ENCODE results near the gene PMFBP1.

PMFBP1 gene

GRCh38 chr16:72172105-72173034 lies at the start of gene PMFBP1:
TSS of gene PMFBP1 (minus strand) at chr16:72172155. CDS start at chr16:72171208, 947 bp downstream.
- DNase-seq (peak; percentile 29), ATAC-seq (peak; percentile 89)
- Mint-ChIP-seq H3K36me3 (ENCODE audit: low read depth) (no peaks in the 10 kb centered on the region), H3K9me3 (peaks cover 7% of the 10 kb centered on the region), H3K27me3 (no peaks in the 10 kb centered on the region), H3K4me3 (no peak within 1 kb of the TSS), H3K27ac (no peak within 1 kb of the TSS), H3K4me1 (peaks cover 19% of the 10 kb centered on the region)

DNA sequence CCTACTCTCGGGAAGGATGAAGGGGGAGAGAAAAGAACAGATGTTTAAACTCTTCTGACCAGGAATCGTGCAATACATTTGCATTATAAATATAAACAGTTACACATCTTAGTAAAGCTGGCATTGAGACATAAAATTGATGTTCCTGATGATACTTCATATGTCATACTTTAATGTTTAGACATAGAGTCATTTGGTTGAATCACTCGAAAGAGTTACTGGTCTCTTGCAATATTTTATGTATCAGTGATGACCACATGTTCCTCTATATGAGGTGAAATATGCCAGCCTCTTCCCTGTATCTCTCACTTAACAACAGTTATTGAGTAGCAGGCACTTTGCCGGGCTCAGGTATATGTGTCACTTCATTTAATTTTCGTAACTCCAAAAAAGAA lies 49.7 kb upstream of the PMFBP1 start:
- ATAC-seq, result no peak
- H3K36me3 Mint-ChIP-seq (ENCODE audit: low read depth), result no peaks in the 10 kb centered on the region
- no peaks in the 10 kb centered on the region for H3K9me3 Mint-ChIP-seq
- H3K27me3 Mint-ChIP-seq, result no peaks in the 10 kb centered on the region
- no peaks in the 10 kb centered on the region for H3K4me1 Mint-ChIP-seq
- no peak overlapping the region for H3K27ac Mint-ChIP-seq
- DNase-seq, result no peak
- no peak overlapping the region for H3K4me3 Mint-ChIP-seq

DNA sequence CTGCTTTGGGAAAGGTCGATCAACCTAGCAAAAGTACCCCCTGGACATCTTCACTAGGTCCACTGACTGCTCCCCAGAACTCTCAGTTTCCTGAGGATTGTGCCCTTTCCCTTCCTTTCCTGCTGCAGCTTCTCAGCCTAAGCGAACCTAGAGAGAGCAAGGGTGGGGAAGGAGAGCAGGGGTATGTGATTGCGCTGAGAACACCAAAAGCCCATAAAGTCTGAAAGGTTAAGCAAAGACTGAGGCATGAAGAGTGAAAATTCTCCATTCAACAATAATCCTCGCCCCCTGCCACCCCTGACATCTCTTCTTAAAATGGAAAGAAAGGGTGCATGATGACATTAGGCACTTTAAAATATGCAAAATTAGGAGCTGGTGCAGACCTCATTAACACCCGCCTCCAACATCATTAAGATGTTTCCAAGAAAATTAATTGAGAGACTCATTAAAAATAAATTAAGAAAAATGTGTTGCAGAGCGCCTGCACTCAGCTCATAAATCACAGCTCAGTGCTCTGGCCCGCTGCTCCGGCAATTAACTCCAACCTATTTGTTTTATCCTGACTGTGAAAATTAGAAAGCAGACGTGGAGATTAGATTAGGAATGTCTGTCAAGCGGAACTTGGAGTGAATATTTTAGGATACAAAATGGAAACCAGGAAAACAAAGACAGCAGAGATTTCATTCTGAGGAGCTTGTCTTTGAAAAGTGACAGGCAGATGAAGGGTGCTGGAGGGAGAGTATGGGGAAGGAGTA lies 49.1 kb upstream of the PMFBP1 start:
- no peak for DNase-seq
- Mint-ChIP-seq H3K36me3 (ENCODE audit: low read depth) (no peaks in the 10 kb centered on the region), H3K9me3 (no peaks in the 10 kb centered on the region), H3K27ac (no peak overlapping the region), H3K4me3 (no peak overlapping the region), H3K4me1 (no peaks in the 10 kb centered on the region), H3K27me3 (no peaks in the 10 kb centered on the region)
- no peak for ATAC-seq

- ATAC-seq, result no peak
- no peak for DNase-seq
- H3K4me1 Mint-ChIP-seq, result no peaks in the 10 kb centered on the region
- H3K27ac Mint-ChIP-seq, result no peak overlapping the region
- H3K4me3 Mint-ChIP-seq, result no peak overlapping the region
- no peaks in the 10 kb centered on the region for H3K27me3 Mint-ChIP-seq
- H3K9me3 Mint-ChIP-seq, result peaks cover 15% of the 10 kb centered on the region
- peaks cover 2% of the 10 kb centered on the region for H3K36me3 Mint-ChIP-seq (ENCODE audit: low read depth)
Observed at GRCh38 chr16:72219282-72219681, 47.3 kb upstream of the PMFBP1 start.

GRCh38 chr16:72216767-72217166 lies 44.8 kb upstream of the PMFBP1 start:
- H3K36me3 Mint-ChIP-seq (ENCODE audit: low read depth), result peaks cover 4% of the 10 kb centered on the region
- ATAC-seq (no peak), DNase-seq (no peak)
- peaks cover 15% of the 10 kb centered on the region for H3K9me3 Mint-ChIP-seq
- no peak overlapping the region for H3K27ac Mint-ChIP-seq
- no peaks in the 10 kb centered on the region for H3K4me1 Mint-ChIP-seq
- H3K4me3 Mint-ChIP-seq, result no peak overlapping the region
- no peaks in the 10 kb centered on the region for H3K27me3 Mint-ChIP-seq

DNA sequence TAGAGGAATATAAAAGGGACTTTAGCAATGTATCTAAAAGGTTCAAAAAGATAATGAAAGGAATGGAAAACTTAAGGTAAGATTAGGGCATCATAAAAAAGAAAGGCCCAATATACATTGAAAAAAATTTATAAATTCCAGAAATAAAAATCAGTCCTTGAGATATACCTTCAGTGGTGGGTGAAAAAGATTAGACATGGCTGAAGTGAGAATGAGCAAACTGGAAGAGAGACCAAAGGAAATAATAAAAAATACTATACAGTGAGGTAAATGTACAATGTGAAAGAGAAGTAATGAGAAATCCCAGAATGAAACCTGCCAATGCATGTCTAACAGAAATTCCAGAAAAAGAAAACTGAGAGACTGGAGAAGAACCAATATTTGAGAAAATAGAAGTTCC lies 42.9 kb upstream of the PMFBP1 start:
- DNase-seq (no peak), ATAC-seq (no peak)
- Mint-ChIP-seq H3K4me1 (no peaks in the 10 kb centered on the region), H3K36me3 (ENCODE audit: low read depth) (peaks cover 4% of the 10 kb centered on the region), H3K27me3 (no peaks in the 10 kb centered on the region), H3K4me3 (no peak overlapping the region), H3K9me3 (peaks cover 15% of the 10 kb centered on the region), H3K27ac (no peak overlapping the region)

DNA sequence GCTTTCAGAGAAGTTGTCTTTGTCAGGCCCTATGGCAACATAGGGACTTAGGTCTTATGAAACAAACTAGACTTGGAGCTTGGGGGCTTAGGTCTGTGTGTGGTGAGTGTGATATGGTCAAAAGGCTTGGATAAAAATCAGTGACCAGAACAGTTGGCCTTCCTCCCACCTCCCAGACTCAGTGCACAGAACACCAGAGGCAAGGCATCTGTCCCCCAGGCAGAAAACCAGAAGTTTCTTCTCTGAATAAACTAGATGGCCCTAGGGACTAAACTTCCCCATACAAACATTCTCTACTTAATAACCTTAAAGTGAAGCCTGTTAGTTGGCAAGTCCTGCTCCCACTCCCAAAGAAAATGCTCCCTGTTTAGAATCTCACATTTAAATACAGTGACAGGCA lies 39.2 kb upstream of the PMFBP1 start:
- ATAC-seq, result no peak
- H3K36me3 Mint-ChIP-seq (ENCODE audit: low read depth), result peaks cover 4% of the 10 kb centered on the region
- no peak for DNase-seq
- no peak overlapping the region for H3K4me3 Mint-ChIP-seq
- H3K4me1 Mint-ChIP-seq, result no peaks in the 10 kb centered on the region
- no peaks in the 10 kb centered on the region for H3K27me3 Mint-ChIP-seq
- no peak overlapping the region for H3K27ac Mint-ChIP-seq
- H3K9me3 Mint-ChIP-seq, result peaks cover 15% of the 10 kb centered on the region

DNA sequence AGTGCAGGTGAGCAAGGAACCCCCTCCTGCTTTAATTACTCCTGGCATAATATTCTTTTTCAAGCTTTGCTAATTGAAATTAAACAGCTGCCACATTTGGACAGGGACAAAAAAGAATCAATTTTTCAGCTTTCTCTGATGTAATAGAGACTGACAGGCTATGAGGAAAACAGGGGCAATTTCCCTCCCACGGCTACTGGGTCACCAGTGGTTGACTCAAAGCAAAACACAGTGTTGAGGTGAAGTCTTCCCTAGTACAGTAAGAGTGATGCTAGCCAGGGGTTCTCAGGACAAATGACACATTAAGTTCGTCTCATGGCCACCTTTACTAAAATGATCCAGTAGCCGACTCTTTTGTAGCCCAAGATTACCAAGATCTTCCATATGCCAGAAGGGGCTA lies 38.6 kb upstream of the PMFBP1 start:
- Mint-ChIP-seq H3K4me3 (no peak overlapping the region), H3K36me3 (ENCODE audit: low read depth) (peaks cover 3% of the 10 kb centered on the region), H3K4me1 (no peaks in the 10 kb centered on the region), H3K27me3 (no peaks in the 10 kb centered on the region), H3K9me3 (peaks cover 10% of the 10 kb centered on the region), H3K27ac (no peak overlapping the region)
- DNase-seq, result no peak
- ATAC-seq, result peak; percentile 43

DNA sequence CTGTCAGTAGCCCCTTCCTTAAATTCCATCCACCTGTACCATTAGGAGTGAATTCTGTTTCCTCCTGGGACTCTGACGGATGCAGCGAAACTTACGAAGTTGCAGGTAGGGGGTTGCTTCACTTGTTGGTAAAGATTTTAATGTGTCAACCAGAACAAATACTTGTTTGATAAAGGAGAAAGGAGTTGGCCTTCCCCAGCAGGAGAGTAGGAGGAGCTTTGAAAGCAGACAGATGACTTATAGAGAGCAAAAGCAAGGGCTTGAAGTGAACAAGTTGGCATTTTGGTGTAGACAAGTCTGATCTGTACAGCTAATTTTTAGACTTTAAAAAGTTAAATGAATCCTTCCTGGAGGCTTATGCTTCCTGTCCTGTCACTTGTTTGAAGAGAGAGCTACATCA lies 38.1 kb upstream of the PMFBP1 start:
- Mint-ChIP-seq H3K27me3 (no peaks in the 10 kb centered on the region), H3K4me3 (no peak overlapping the region), H3K27ac (no peak overlapping the region), H3K4me1 (no peaks in the 10 kb centered on the region), H3K9me3 (peaks cover 6% of the 10 kb centered on the region), H3K36me3 (ENCODE audit: low read depth) (peaks cover 3% of the 10 kb centered on the region)
- DNase-seq (no peak), ATAC-seq (no peak)

DNA sequence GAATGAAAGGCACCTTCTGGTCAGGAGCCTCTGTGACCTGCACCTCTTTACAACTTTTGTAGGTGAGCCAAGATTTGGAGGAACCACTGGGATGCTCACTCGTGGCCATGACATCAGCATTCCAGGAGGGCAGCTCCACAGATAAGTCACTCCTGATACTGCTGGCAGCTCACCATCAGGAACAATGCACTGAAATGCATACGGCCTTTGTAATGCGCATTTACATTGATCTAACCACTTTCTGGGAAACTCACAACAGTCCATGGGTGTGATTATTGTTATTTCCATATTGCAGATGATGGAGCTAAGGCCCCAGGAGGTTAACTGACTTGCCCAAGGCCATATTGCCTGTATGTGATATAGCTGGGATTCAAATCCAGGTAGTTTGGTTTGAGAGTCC lies 34.3 kb upstream of the PMFBP1 start:
- H3K9me3 Mint-ChIP-seq, result no peaks in the 10 kb centered on the region

GRCh38 chr16:72203401-72203800 lies 31.4 kb upstream of the PMFBP1 start:
- peaks cover 16% of the 10 kb centered on the region for H3K4me1 Mint-ChIP-seq
- H3K4me3 Mint-ChIP-seq, result no peak overlapping the region
- H3K27ac Mint-ChIP-seq, result peak overlapping the region; percentile 58
- peaks cover 3% of the 10 kb centered on the region for H3K27me3 Mint-ChIP-seq
- H3K9me3 Mint-ChIP-seq, result no peaks in the 10 kb centered on the region
- ATAC-seq (peak; percentile 71), DNase-seq (peak; percentile 7)
- no peaks in the 10 kb centered on the region for H3K36me3 Mint-ChIP-seq (ENCODE audit: low read depth)

More for the DNA sequence above, 34.3 kb upstream of the PMFBP1 start:
- no peak for ATAC-seq
- Mint-ChIP-seq H3K27me3 (peaks cover 3% of the 10 kb centered on the region), H3K36me3 (ENCODE audit: low read depth) (no peaks in the 10 kb centered on the region), H3K27ac (no peak overlapping the region), H3K4me1 (peaks cover 16% of the 10 kb centered on the region), H3K4me3 (no peak overlapping the region)
- DNase-seq, result no peak

DNA sequence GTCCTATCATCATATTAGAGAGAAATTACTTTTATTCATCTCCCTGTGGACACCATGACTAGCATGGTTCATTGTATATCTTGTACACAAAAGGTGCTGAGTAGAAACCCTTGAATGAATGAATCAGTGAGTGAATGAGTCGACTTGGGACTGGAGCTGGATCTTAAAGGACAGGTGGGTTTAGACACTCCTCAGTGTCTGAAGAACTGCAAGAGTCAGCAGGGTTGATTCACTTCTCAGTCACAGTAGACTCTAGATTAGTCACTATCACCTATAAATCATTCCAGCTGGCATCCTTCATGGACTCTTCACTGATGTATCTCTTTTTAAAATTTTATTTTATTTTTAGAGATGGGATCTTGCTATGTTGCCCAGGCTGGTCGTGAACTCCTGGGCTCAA lies 30.1 kb upstream of the PMFBP1 start:
- Mint-ChIP-seq H3K27me3 (peaks cover 3% of the 10 kb centered on the region), H3K9me3 (no peaks in the 10 kb centered on the region), H3K36me3 (ENCODE audit: low read depth) (no peaks in the 10 kb centered on the region), H3K4me3 (no peak overlapping the region), H3K4me1 (peaks cover 16% of the 10 kb centered on the region), H3K27ac (no peak overlapping the region)
- DNase-seq (no peak), ATAC-seq (peak; percentile 70)

- DNase-seq (no peak), ATAC-seq (no peak)
- Mint-ChIP-seq H3K9me3 (no peaks in the 10 kb centered on the region), H3K27me3 (peaks cover 3% of the 10 kb centered on the region), H3K4me3 (no peak overlapping the region), H3K27ac (no peak overlapping the region), H3K4me1 (peaks cover 16% of the 10 kb centered on the region), H3K36me3 (ENCODE audit: low read depth) (no peaks in the 10 kb centered on the region)
Observed at GRCh38 chr16:72201387-72201786, 29.4 kb upstream of the PMFBP1 start.

DNA sequence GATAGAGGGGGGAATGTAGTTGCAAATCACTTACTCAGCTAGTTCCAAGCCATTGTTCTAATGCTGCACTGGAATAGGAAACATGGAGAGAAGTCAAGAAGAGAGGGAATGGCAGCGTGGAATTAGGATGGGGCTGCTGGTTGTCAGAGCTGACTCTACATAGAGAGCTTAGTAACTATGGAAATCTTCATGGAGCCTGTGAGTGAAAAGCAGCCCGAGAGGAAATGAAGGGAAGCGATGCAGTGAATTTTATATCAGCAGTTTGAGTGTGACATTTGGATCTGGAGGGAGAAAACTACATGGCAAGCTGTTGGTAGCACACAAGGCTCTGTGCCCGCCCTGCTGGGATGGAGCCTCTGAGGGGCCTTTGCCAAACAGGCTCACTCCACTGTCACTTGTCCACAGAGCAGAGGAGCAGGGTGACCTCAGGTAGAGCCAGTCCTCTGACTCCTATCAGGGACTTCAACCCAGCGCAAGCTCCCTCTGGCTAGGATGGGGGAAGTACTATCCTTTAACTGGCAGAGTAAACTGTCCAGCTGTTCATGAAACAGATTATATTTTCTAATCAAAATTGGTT lies 27.9 kb upstream of the PMFBP1 start:
- H3K4me1 Mint-ChIP-seq, result peaks cover 16% of the 10 kb centered on the region
- ATAC-seq (no peak), DNase-seq (no peak)
- no peaks in the 10 kb centered on the region for H3K36me3 Mint-ChIP-seq (ENCODE audit: low read depth)
- no peaks in the 10 kb centered on the region for H3K9me3 Mint-ChIP-seq
- peaks cover 3% of the 10 kb centered on the region for H3K27me3 Mint-ChIP-seq
- no peak overlapping the region for H3K27ac Mint-ChIP-seq
- H3K4me3 Mint-ChIP-seq, result no peak overlapping the region

- H3K36me3 Mint-ChIP-seq (ENCODE audit: low read depth), result no peaks in the 10 kb centered on the region
Observed at GRCh38 chr16:72198771-72199201, 26.8 kb upstream of the PMFBP1 start.

More at GRCh38 chr16:72198771-72199201, 26.8 kb upstream of the PMFBP1 start:
- Mint-ChIP-seq H3K27ac (no peak overlapping the region), H3K9me3 (no peaks in the 10 kb centered on the region), H3K27me3 (peaks cover 3% of the 10 kb centered on the region), H3K4me1 (peaks cover 13% of the 10 kb centered on the region), H3K4me3 (no peak overlapping the region)
- ATAC-seq, result no peak
- DNase-seq, result no peak

All from activated naive CD8-positive, alpha-beta T cell treated with anti-CD3 and anti-CD28 coated beads, Interleukin-2, amount 50 U/mL, for 24 hours (primary cell).